Activated B cell treated with CpG ODN at 0.5 μM for 24 hours (primary cell): ENCODE data around the gene ACOX3. TPM values are rescaled to one million over a fixed set of nuclear protein-coding genes. Genes with fewer than 3 reads are reported as not detected.
"Not testable (repeated sequence)": the region's sequence is repeated elsewhere in the genome, so short reads cannot be mapped to it uniquely, and the experiment has no call there.

Experiments used
- ATAC-seq: fragments of 200-7000 bp; cut with Tn5 transposase; one replicate; pipeline ENCODE4 v1.10.0; 2021; ENCODE audit warnings: low read depth, mild to moderate bottlenecking, moderate library complexity
- CTCF ChIA-PET: fragments of 350-600 bp; sonication (Branson Sonifier 250); formaldehyde crosslinking; loops from one replicate; lab custom pipeline; 2021; ENCODE audit warnings: antibody characterized with exemption; lab: Charles Lee
- POLR2A ChIA-PET: fragments of 350-600 bp; sonication (Branson Sonifier 250); formaldehyde crosslinking; loops from one replicate; lab custom pipeline; 2021; ENCODE audit warnings: antibody characterized with exemption; lab: Charles Lee
- DNase-seq: peaks from one replicate; pipeline ENCODE4 v3.0.0; 2022
- H3K27ac Mint-ChIP-seq: one replicate; pipeline ENCODE4 v1.8.0; 2020; ENCODE audit warnings: mixed read lengths
- H3K27me3 Mint-ChIP-seq: one replicate; pipeline ENCODE4 v1.8.0; 2021; ENCODE audit warnings: mixed read lengths
- H3K36me3 Mint-ChIP-seq: one replicate; pipeline ENCODE4 v1.8.0; 2021; ENCODE audit warnings: low read depth, mixed read lengths
- H3K4me1 Mint-ChIP-seq: one replicate; pipeline ENCODE4 v1.8.0; 2021; ENCODE audit warnings: mixed read lengths
- H3K4me3 Mint-ChIP-seq: one replicate; pipeline ENCODE4 v1.8.0; 2020; ENCODE audit warnings: mild to moderate bottlenecking, mixed read lengths
- H3K9me3 Mint-ChIP-seq: one replicate; pipeline ENCODE4 v1.8.0; 2020; ENCODE audit warnings: mixed read lengths
- CTCF ChIP-seq: fragments of 200-600 bp; IDR thresholded peaks from one replicate; pipeline ENCODE4 v1.8.0; 2022; ENCODE audit warnings: antibody characterized with exemption, mild to moderate bottlenecking
- intact Hi-C: fragments of 100-400 bp; cut with micrococcal nuclease; formaldehyde crosslinking; loops from one replicate; pipeline ENCODE4 v1.15.1; 2024
- total RNA-seq: library from RNA; stranded (reverse); gene quantifications from 2 replicates; pipeline ENCODE4 v1.2.3, GENCODE V29; 2022

The ACOX3 gene
- total RNA-seq, 1 donor from 2014 or later, result 20.6 TPM

DNA sequence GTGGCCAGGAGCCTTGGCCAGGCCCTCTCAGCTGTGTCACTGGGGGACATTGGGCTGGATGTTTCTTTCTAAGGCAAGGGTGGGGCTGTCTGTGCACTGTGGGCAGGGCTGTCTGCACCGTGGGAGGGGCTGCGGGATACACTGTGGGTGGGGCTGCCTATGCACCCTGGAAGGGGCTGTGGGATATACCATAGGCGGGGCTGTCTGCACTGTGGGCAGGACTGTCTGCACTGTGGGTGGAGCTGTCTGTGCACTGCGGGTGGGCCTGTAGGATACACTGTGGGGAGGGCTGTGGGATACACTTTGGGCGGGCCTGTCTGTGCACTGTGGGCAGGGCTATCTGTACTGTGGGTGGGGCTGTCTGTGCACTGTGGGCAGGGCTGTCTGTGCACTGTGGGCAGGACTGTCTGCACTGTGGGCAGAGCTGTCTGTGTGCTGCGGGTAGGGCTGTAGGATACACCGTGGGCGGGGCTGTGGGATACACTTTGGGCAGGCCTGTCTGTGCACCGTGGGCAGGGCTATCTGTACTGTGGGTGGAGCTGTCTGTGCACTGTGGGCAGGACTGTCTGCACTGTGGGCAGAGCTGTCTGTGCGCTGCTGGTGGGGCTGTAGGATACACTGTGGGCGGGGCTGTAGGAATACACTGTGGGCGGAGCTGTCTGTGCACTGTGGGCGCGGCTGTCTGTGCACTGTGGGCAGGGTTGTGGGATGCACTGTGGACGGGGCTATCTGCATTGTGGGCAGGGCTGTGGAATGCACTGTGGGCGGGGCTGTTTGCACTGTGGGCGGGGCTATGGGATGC is 31.1 kb downstream of the ACOX3 start:
- Mint-ChIP-seq H3K27me3 (no peaks in the 10 kb centered on the region), H3K27ac (no peak overlapping the region), H3K9me3 (no peaks in the 10 kb centered on the region), H3K36me3 (peaks cover 53% of the 10 kb centered on the region), H3K4me1 (peaks cover 4% of the 10 kb centered on the region), H3K4me3 (no peak overlapping the region)
- peak; percentile 42 for ATAC-seq
- ChIA-PET CTCF (interaction anchor here (1.2 kb wide), 1 partner anchor 607 kb away, joined by 3 read pairs; no protein-coding TSS in a partner anchor), POLR2A (no interaction called here)
- no peak for TF ChIP-seq CTCF
- intact Hi-C loops, result no loop called here
- no peak for DNase-seq

DNA sequence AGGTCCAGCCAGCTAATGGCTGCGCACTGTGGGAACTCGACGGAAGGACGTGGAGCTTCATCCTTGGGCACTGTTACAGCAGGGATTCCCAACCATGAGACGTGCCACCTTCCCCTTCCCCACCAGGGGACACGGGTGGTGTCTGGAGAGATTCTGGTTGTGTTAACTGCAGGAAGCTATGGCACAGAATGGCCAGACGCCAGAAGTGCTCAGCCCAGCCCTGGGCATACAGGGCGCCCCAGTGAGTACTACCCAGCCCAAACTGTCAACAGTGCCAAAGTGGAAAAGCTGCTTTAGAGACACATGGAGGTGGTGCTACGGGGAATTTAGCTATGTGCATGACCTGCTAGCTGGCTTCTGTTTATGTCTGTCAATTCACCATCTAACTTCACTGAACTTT is 32.8 kb downstream of the ACOX3 start:
- ATAC-seq (no peak), DNase-seq (no peak)
- H3K36me3 Mint-ChIP-seq, result peaks cover 57% of the 10 kb centered on the region
- H3K4me1 Mint-ChIP-seq, result peaks cover 4% of the 10 kb centered on the region
- CTCF ChIA-PET, result interaction anchor here (1.1 kb wide), 2 partner anchors 166 to 231 kb away, joined by 3 to 4 read pairs; no protein-coding TSS in a partner anchor
- no peak overlapping the region for H3K27ac Mint-ChIP-seq
- H3K4me3 Mint-ChIP-seq, result no peak overlapping the region
- TF ChIP-seq CTCF, result no peak
- H3K9me3 Mint-ChIP-seq, result no peaks in the 10 kb centered on the region
- POLR2A ChIA-PET, result no interaction called here
- H3K27me3 Mint-ChIP-seq, result no peaks in the 10 kb centered on the region
- intact Hi-C loops, result no loop called here

GRCh38 chr4:8407316-8407715 is 33.2 kb downstream of the ACOX3 start:
- H3K9me3 Mint-ChIP-seq, result no peaks in the 10 kb centered on the region
- TF ChIP-seq CTCF, result no peak
- H3K27ac Mint-ChIP-seq, result no peak overlapping the region
- ATAC-seq (no peak), DNase-seq (no peak)
- CTCF ChIA-PET, result interaction anchor here (1.1 kb wide), 2 partner anchors 165 to 231 kb away, joined by 3 to 4 read pairs; no protein-coding TSS in a partner anchor
- intact Hi-C loops, result no loop called here
- H3K4me1 Mint-ChIP-seq, result peaks cover 4% of the 10 kb centered on the region
- H3K27me3 Mint-ChIP-seq, result no peaks in the 10 kb centered on the region
- H3K36me3 Mint-ChIP-seq, result peaks cover 61% of the 10 kb centered on the region
- H3K4me3 Mint-ChIP-seq, result no peak overlapping the region
- POLR2A ChIA-PET, result no interaction called here

DNA sequence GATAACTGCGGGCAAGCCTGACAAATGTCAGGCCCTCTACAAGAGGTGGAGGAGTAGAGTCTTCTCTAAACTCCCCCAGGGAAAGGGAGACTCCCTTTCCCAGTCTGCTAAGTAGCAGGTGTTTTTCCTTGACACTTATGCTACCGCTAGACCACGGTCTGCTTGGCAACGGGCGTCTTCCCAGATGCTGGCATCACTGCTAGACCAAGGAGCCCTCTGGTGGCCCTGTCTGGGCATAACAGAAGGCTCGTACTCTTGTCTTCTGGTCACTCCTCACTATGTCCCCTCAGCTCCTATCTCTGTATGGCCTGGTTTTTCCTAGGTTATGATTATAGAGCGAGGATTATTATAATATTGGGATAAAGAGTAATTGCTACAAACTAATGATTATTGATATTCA is 33.6 kb downstream of the ACOX3 start:
- intact Hi-C loops, DNase-seq, ATAC-seq, H3K27me3 Mint-ChIP-seq, H3K27ac Mint-ChIP-seq, POLR2A ChIA-PET, H3K4me3 Mint-ChIP-seq, H3K4me1 Mint-ChIP-seq, H3K9me3 Mint-ChIP-seq: not testable (repeated sequence)
- H3K36me3 Mint-ChIP-seq, result peaks cover 62% of the 10 kb centered on the region
- CTCF ChIA-PET, result interaction anchor here (1.1 kb wide), 2 partner anchors 165 to 230 kb away, joined by 3 to 4 read pairs; no protein-coding TSS in a partner anchor

GRCh38 chr4:8405516-8405875 is 35.0 kb downstream of the ACOX3 start:
- intact Hi-C loops, result no loop called here
- Mint-ChIP-seq H3K4me1 (peaks cover under 1% of the 10 kb centered on the region), H3K27me3 (no peaks in the 10 kb centered on the region), H3K9me3 (no peaks in the 10 kb centered on the region), H3K4me3 (no peak overlapping the region), H3K36me3 (peaks cover 63% of the 10 kb centered on the region), H3K27ac (no peak overlapping the region)
- no peak for ATAC-seq
- DNase-seq, result no peak
- no peak for TF ChIP-seq CTCF
- ChIA-PET POLR2A (no interaction called here), CTCF (interaction anchor here (1.0 kb wide), 1 partner anchor 229 kb away, joined by 3 read pairs; no protein-coding TSS in a partner anchor)
